NT2/D1 (cell line): ENCODE measurements around the gene PADI4.

Experiments used
- DNase-seq: peaks from one replicate; pipeline ENCODE4 v3.0.0-alpha.2; 2011; ENCODE audit warnings: low read depth, low spot score
- H3K27me3 ChIP-seq: 2 replicates; pipeline ENCODE4 v1.6.0; 2011; ENCODE audit warnings: mild to moderate bottlenecking; ENCODE audit not compliant: insufficient read length, insufficient read depth
- H3K36me3 ChIP-seq: 2 replicates; pipeline ENCODE4 v1.6.1; 2011; ENCODE audit warnings: mild to moderate bottlenecking, low read length, mixed read lengths; ENCODE audit not compliant: insufficient read depth, insufficient read length
- H3K4me1 ChIP-seq: 2 replicates; pipeline ENCODE4 v1.5.1; 2011; ENCODE audit not compliant: insufficient read depth, insufficient read length
- H3K4me3 ChIP-seq: 2 replicates; pipeline ENCODE4 v1.5.1; 2011; ENCODE audit warnings: low read depth; ENCODE audit not compliant: insufficient read length
- H3K9ac ChIP-seq: 2 replicates; pipeline ENCODE4 v1.6.0; 2011; ENCODE audit warnings: low read depth; ENCODE audit not compliant: insufficient read length
- H3K9me3 ChIP-seq: 2 replicates; pipeline ENCODE4 v1.5.1; 2011; ENCODE audit warnings: mild to moderate bottlenecking, low read length; ENCODE audit not compliant: insufficient read depth
- SUZ12 ChIP-seq: IDR thresholded peaks from 2 replicates; pipeline ENCODE4 v1.6.1; 2011; ENCODE audit not compliant: insufficient read length, insufficient read depth; ENCODE audit errors: extremely low read depth
- YY1 ChIP-seq: IDR thresholded peaks from 2 replicates; pipeline ENCODE4 v1.6.1; 2011; ENCODE audit not compliant: insufficient read length, insufficient read depth
- ZNF274 ChIP-seq: IDR thresholded peaks from 2 replicates; pipeline ENCODE4 v1.6.1; 2011; ENCODE audit warnings: mild to moderate bottlenecking, low read depth, low read length

PADI4 gene

GRCh38 chr1:17346046-17346789, 38.2 kb downstream of the PADI4 start:
- no peaks in the 10 kb centered on the region for H3K27me3 ChIP-seq
- no peak for DNase-seq
- no peaks in the 10 kb centered on the region; the same call in 1 of the 2 replicates for H3K9me3 ChIP-seq
- H3K4me1 ChIP-seq = peaks cover 4% of the 10 kb centered on the region
- no peaks in the 10 kb centered on the region for H3K36me3 ChIP-seq
- TF ChIP-seq YY1 (no peak), ZNF274 (no peak), SUZ12 (no peak)
- no peak overlapping the region for H3K9ac ChIP-seq
- H3K4me3 ChIP-seq = no peak overlapping the region

DNA sequence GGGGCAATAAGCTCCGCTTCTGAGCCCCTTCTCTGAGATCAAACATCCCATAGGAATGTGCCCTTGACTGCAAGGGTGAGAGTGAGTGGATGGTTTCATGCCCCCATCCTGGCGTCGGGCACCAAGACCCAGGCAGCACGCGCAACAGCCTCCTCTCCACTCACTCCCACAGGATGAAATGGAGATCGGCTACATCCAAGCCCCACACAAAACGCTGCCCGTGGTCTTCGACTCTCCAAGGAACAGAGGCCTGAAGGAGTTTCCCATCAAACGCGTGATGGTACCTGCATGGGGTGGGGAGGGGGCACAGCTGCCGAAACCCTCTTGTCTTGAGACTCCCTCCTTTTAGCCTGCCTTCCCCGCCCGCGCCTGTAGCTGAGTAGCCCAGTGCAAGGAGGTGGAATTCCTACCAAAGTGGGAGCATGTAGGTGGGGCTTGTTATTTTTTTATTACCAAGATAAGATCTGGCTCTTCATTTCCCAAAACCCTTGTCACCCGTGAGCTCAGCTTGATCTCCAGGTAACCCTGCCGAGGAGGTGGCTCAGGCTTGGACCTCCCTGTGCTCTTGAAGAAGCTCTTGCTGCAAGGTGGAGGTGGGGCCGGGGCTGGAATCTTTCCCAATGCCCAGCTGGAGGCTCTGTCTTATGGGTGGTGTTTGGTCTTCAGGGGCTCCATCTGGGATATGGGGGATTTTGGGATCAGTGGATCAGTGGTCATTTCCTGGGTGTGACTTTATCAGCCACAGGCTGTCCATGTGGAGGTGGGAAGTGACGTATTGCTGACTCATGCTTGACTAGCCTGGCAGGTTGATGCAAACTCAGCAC, 40.0 kb downstream of the PADI4 start:
- Histone ChIP-seq H3K9me3 (no peaks in the 10 kb centered on the region; the same call in 1 of the 2 replicates), H3K9ac (no peak overlapping the region)
- no peak for TF ChIP-seq ZNF274
- TF ChIP-seq SUZ12 = no peak
- TF ChIP-seq YY1 = no peak

DNA sequence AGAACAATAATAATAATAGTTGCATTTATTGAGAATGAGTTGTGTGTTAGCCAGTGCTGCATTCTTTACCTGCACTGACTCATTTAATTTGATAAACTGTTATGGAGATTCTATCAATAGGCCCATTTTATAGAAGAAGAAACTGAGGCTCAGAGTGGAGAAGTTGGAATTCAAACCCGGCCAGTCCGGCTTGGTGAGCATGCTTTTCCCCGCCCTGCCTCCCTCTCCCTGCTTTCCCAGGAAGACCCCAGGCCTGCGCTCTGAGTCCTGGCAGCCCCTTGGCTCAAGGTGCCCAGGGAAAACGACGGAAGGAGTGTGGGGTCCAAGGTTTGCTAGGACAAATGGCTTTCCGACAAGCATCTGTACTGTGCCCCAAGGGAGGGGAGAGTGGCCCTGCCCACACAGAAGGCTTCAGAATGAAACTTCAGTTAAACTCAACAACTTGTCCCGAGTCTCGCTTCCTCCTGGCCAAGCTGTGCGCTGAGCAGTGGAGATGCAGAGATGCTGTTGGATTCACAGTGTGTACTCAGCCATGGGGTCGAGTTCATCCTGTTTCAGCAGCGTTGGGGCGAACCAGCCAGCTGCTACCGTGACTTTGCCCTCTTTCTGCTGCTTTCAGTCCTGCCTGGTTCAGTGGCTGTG, 40.7 kb downstream of the PADI4 start:
- H3K9me3 ChIP-seq = no peaks in the 10 kb centered on the region
- H3K27me3 ChIP-seq = no peaks in the 10 kb centered on the region
- TF ChIP-seq YY1 (no peak), SUZ12 (no peak), ZNF274 (no peak)
- H3K4me3 ChIP-seq = no peak overlapping the region
- H3K4me1 ChIP-seq = peaks cover 2% of the 10 kb centered on the region
- DNase-seq = no peak
- H3K9ac ChIP-seq = no peak overlapping the region
- H3K36me3 ChIP-seq = no peaks in the 10 kb centered on the region

More for the DNA sequence above, 40.0 kb downstream of the PADI4 start:
- Histone ChIP-seq H3K4me3 (no peak overlapping the region), H3K4me1 (peaks cover 2% of the 10 kb centered on the region), H3K36me3 (no peaks in the 10 kb centered on the region), H3K27me3 (no peaks in the 10 kb centered on the region)
- DNase-seq = no peak

GRCh38 chr1:17350083-17350482, 42.1 kb downstream of the PADI4 start:
- peaks cover 2% of the 10 kb centered on the region for H3K4me1 ChIP-seq
- DNase-seq = no peak
- H3K4me3 ChIP-seq = no peak overlapping the region
- H3K9me3 ChIP-seq = no peaks in the 10 kb centered on the region
- H3K9ac ChIP-seq = no peak overlapping the region
- no peaks in the 10 kb centered on the region for H3K27me3 ChIP-seq
- H3K36me3 ChIP-seq = no peaks in the 10 kb centered on the region
- TF ChIP-seq YY1 = no peak
- TF ChIP-seq SUZ12 = no peak
- no peak for TF ChIP-seq ZNF274

- H3K27me3 ChIP-seq = no peaks in the 10 kb centered on the region
- H3K9me3 ChIP-seq = no peaks in the 10 kb centered on the region
- no peak for DNase-seq
- H3K36me3 ChIP-seq = no peaks in the 10 kb centered on the region
- H3K4me3 ChIP-seq = no peak overlapping the region
- peaks cover 4% of the 10 kb centered on the region for H3K4me1 ChIP-seq
- no peak for TF ChIP-seq ZNF274
- TF ChIP-seq SUZ12 = no peak
- TF ChIP-seq YY1 = no peak
- H3K9ac ChIP-seq = no peak overlapping the region
Measured at GRCh38 chr1:17350928-17351446, 43.0 kb downstream of the PADI4 start.

GRCh38 chr1:17351598-17352324, 43.8 kb downstream of the PADI4 start:
- Histone ChIP-seq H3K4me3 (no peak overlapping the region), H3K36me3 (no peaks in the 10 kb centered on the region), H3K9me3 (no peaks in the 10 kb centered on the region), H3K4me1 (peaks cover 7% of the 10 kb centered on the region), H3K27me3 (no peaks in the 10 kb centered on the region), H3K9ac (no peak overlapping the region)
- TF ChIP-seq YY1 = no peak
- no peak for TF ChIP-seq ZNF274
- TF ChIP-seq SUZ12 = no peak
- DNase-seq = no peak
